ENCODE results near the gene PLCB1. TPM values are rescaled to one million over a fixed set of nuclear protein-coding genes. Genes with fewer than 3 reads are reported as not detected.

PLCB1 gene
- total RNA-seq, 2 donors from 2014 or later = 7.3 to 45.5 TPM

DNA sequence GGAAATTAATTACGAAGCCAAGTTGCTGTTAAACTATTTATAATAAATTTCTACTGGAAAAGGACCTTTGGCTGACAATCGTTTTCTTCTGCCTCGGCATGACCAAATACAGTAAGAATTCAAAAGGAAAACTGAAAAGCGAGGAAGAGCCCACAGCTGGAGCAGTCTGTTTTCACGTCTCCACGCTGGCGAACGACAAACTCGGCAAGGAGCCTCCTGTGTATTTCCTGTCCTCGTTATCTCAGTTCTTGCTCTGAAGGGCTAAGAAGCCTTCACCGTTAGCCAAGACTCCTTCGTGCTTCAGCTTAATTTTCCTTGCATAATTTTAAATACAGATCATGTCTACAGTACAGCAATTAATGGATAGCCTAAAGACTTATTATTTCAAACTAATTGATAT is 722.5 kb downstream of the PLCB1 start:
- peak overlapping the region in 1 of 2 donors; percentile 21 for H3K4me3 ChIP-seq
- H3K36me3 ChIP-seq = no peaks in the 10 kb centered on the region
- no peak for DNase-seq (ENCODE audit: low spot score)
- H3K4me1 ChIP-seq = peaks cover 0 to 28% of the 10 kb centered on the region in 2 donors
- no peaks in the 10 kb centered on the region for H3K27me3 ChIP-seq
- H3K27ac ChIP-seq = peak overlapping the region; percentile 46 to 70
- H3K9me3 ChIP-seq = no peaks in the 10 kb centered on the region
- TF ChIP-seq, protein P1, sequence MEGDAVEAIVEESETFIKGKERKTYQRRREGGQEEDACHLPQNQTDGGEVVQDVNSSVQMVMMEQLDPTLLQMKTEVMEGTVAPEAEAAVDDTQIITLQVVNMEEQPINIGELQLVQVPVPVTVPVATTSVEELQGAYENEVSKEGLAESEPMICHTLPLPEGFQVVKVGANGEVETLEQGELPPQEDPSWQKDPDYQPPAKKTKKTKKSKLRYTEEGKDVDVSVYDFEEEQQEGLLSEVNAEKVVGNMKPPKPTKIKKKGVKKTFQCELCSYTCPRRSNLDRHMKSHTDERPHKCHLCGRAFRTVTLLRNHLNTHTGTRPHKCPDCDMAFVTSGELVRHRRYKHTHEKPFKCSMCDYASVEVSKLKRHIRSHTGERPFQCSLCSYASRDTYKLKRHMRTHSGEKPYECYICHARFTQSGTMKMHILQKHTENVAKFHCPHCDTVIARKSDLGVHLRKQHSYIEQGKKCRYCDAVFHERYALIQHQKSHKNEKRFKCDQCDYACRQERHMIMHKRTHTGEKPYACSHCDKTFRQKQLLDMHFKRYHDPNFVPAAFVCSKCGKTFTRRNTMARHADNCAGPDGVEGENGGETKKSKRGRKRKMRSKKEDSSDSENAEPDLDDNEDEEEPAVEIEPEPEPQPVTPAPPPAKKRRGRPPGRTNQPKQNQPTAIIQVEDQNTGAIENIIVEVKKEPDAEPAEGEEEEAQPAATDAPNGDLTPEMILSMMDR (IDR thresholded peaks at IDR 0.05) = no peak

DNA sequence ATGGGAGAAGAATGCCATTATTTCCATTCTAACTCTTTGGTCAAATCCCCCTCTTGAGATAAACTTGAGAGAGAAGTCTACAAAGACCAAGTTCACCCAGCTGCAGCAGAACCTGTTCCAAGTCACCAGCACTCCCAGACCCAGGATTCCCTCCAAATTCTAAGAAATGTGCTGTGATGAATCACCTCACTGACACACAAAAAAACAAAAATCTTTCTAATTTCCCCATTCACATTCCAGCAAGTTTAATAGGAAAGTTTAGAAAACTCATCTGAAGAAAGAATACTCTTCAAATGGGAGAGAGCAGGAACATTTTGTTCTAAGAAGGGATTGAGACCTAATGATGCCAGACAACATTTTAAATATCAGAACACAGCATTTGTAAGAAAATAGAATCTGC is 723.2 kb downstream of the PLCB1 start:
- peak overlapping the region in 1 of 2 donors; percentile 70 for H3K27ac ChIP-seq
- no peaks in the 10 kb centered on the region for H3K36me3 ChIP-seq
- no peak overlapping the region for H3K4me3 ChIP-seq
- peaks cover 0 to 28% of the 10 kb centered on the region in 2 donors for H3K4me1 ChIP-seq
- TF ChIP-seq, protein P1 (IDR thresholded peaks at IDR 0.05) = no peak
- no peak for DNase-seq (ENCODE audit: low spot score)
- no peaks in the 10 kb centered on the region for H3K9me3 ChIP-seq
- no peaks in the 10 kb centered on the region for H3K27me3 ChIP-seq

DNA sequence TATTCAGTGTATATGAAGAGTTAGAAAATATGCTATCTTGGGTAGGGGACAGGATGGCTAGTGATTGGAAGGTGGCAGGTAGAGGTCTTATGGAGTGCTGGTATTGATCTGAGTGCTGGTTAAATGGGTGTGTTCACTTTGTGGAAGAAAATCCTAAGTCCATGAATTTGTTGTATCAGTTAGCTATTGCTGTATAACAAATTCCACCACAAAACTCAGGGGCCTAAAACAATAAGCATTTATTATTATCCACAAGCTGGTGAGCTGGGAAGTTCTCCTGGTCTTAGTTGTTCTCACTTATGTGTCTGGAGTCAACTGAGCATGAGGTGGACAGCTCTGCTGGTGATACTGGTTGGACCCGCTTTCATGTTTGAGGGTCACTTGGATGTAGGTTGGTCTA is 724.6 kb downstream of the PLCB1 start:
- Histone ChIP-seq H3K27ac (no peak overlapping the region), H3K4me3 (no peak overlapping the region), H3K4me1 (peaks cover 0 to 28% of the 10 kb centered on the region in 2 donors), H3K27me3 (no peaks in the 10 kb centered on the region), H3K36me3 (no peaks in the 10 kb centered on the region), H3K9me3 (no peaks in the 10 kb centered on the region)
- DNase-seq (ENCODE audit: low spot score) = no peak
- TF ChIP-seq, protein P1 (IDR thresholded peaks at IDR 0.05) = no peak

DNA sequence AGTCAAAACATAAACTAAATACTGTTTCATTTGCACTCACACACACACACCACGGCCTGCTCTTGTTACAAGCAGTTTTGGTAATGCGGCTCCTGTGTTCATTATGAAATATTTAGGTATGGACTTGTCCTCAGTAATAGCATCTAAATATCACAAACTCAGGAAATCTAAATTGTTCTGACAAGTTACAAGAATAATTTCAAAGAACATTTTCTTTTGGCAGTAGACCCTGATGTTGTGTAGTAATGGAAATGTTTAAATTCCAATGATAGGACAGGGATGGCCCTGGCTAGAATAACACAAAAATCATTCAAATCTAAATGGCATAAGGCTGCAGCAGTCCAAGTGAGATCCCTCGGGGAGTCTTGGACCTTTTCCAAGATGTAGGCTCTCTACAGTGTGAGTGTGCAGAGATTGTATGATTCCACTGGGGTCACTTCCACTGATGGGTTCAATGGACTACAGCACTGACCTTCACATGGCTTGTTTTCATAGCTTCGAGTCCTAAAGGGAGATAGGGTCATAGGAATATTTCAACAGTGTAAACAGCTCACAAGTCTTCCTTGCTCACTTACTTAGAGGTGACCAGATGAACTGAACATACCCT is 726.2 kb downstream of the PLCB1 start:
- H3K4me3 ChIP-seq = no peak overlapping the region
- no peak for DNase-seq (ENCODE audit: low spot score)
- H3K36me3 ChIP-seq = no peaks in the 10 kb centered on the region
- no peaks in the 10 kb centered on the region for H3K9me3 ChIP-seq
- TF ChIP-seq, protein P1 (IDR thresholded peaks at IDR 0.05) = no peak
- peaks cover 0 to 28% of the 10 kb centered on the region in 2 donors for H3K4me1 ChIP-seq
- H3K27me3 ChIP-seq = no peaks in the 10 kb centered on the region
- H3K27ac ChIP-seq = no peak overlapping the region

DNA sequence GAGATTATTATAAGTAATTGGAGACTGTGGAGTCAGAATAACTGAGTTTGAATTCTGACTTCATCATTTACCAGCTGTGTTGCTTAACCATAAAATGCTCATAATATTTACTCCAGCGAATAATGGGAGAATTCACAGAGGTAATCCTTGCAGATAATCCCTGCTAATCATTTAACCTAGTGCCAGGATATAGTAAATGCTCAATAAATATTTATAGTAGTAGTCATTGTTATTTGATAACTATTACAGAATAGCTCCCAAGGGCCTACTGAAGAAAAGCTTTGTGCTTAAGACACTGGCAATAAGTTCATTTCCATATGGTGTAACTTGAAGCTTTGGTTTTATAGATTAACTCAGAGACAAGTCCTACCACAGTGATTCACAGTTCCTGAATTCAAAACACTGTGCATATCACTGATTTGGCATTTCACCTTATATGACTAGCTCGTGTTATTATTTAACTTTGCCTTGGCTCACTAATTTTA is 728.0 kb downstream of the PLCB1 start:
- Histone ChIP-seq H3K27ac (no peak overlapping the region), H3K27me3 (no peaks in the 10 kb centered on the region), H3K4me1 (peaks cover 0 to 14% of the 10 kb centered on the region in 2 donors), H3K9me3 (no peaks in the 10 kb centered on the region), H3K4me3 (no peak overlapping the region), H3K36me3 (no peaks in the 10 kb centered on the region)
- DNase-seq (ENCODE audit: low spot score) = no peak
- TF ChIP-seq, protein P1 (IDR thresholded peaks at IDR 0.05) = no peak

DNA sequence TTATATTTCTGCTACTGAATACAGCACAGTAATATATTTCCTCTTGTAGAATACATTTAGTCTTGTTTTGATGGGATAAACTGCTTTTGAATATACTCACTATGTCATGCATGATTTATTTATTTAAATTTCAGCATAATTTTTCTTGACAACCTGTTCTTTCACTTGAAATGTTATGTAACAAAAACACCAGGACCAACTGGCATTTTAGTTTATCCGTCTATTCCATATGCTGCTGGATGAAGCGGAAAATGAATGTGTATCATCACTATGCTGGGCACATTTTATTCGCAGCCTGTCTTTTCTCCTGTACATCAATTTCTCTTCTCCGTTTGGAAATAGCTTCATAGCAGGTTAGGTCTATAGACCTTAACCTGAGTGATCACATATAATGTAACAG is 730.0 kb downstream of the PLCB1 start:
- TF ChIP-seq, protein P1 (IDR thresholded peaks at IDR 0.05) = no peak
- DNase-seq (ENCODE audit: low spot score) = no peak
- Histone ChIP-seq H3K4me3 (no peak overlapping the region), H3K36me3 (no peaks in the 10 kb centered on the region), H3K27ac (no peak overlapping the region), H3K27me3 (no peaks in the 10 kb centered on the region), H3K4me1 (peaks cover 0 to 5% of the 10 kb centered on the region in 2 donors), H3K9me3 (no peaks in the 10 kb centered on the region)

Data from right atrium auricular region (tissue), 2 donors.